GM18508 (cell line): ENCODE measurements around the gene SIAH1.
A peak's percentile ranks its signal among the peaks of the same experiment; 100 is the strongest.
"Not testable (repeated sequence)": the region's sequence is repeated elsewhere in the genome, so short reads cannot be mapped to it uniquely, and the experiment has no call there.

ENCODE experiments used
- ATAC-seq: cut with Tn5 transposase; IDR thresholded peaks from one replicate; pipeline ENCODE4 v1.9.1; 2021; ENCODE audit warnings: moderate number of reproducible peaks; ENCODE audit not compliant: insufficient read depth, unreplicated experiment

Gene SIAH1

DNA sequence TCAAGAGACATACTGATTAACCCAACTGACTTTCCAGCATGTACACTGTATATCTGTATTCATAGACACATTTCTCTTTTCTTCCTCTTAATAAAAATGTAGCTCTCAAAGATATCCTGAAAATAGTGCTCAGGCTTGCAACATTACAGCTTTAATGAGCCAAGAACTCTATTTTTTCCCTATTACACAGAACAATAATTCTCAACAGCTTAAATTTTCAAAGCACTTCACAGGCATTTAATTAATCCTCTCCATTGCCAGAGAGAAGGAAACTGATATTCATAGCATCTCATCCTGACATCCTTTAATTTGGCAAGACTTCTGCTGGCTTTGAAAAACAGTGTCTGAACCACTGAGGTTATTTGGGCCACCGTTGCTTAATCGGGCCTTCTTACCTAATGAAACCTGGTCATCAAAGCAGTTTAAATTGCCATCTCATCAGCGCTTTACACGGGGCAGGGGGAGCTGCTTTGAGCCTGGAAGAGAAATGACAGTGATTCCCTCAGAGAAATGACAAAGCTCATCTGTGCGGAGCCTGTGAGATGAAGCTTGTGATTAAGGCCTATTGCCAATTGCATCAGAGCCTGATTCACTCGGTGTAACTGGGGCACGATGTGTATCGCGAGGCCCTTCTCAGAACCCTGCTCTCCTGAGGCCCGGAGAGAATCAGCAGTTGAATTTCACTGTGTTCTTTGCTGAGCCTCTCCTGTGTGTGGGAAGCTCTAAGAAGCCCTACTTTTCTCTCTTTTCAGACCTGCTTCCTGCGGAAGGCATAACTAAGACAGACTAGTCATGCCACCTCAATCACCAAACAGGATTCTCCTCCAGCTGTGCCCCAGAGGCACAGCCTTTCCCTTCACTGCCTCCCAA is 8.5 kb upstream of the SIAH1 start:
- ATAC-seq: no peak

DNA sequence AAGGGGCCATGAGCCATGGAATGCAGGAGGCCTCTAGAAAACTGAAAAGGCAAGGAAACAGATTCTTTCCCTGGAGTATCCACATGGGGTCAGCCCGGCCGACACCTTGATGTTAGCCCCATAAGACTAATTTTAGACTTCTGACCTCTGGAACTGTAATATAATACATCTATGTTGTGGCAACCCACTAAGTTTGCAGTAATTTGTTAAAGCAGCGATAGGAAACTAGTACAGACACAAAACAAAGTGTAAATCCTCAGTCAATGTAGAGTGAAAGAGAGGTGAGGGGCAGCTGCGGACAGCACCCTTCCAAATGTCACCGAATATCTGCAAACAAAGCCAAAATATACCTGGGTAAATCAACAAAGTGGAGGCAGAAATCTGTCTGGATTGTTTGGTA is 7.2 kb upstream of the SIAH1 start:
- ATAC-seq: no peak

DNA sequence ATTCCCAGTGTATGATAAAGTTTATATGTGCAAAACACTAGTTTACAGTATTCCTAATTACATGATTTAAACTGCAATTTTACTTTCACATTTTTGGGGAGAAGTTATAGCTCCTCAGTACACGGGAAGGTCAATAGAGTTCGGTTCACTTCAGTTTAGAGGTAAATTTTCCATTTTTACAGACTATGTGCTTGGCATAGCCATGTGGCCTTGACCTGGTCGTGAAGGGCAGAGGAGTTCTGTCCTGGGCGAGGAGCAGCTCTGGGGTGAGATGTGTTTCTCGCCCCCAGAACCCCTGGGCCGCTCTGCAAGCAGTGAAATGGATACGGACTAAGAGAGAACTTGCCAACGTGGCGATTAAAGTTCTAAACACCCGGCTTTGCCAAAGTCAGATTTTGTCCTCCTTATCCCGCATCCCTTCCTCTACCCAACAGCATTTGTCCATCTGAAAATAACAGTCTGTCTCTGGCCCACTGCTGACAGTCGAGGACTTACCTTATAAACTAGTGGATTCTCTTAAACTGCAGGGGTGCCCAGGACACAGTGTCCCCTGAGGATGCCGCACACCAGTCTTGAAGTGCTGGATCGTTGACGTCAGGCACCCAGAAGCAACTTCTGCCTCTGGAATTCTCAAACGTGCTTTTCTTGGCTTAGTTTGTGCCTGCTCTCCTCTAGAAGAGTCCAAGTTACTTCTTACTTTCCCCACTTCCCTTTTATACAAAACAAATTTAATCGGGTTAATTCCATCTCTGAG is 1.5 kb upstream of the SIAH1 start:
- no peak for ATAC-seq

DNA sequence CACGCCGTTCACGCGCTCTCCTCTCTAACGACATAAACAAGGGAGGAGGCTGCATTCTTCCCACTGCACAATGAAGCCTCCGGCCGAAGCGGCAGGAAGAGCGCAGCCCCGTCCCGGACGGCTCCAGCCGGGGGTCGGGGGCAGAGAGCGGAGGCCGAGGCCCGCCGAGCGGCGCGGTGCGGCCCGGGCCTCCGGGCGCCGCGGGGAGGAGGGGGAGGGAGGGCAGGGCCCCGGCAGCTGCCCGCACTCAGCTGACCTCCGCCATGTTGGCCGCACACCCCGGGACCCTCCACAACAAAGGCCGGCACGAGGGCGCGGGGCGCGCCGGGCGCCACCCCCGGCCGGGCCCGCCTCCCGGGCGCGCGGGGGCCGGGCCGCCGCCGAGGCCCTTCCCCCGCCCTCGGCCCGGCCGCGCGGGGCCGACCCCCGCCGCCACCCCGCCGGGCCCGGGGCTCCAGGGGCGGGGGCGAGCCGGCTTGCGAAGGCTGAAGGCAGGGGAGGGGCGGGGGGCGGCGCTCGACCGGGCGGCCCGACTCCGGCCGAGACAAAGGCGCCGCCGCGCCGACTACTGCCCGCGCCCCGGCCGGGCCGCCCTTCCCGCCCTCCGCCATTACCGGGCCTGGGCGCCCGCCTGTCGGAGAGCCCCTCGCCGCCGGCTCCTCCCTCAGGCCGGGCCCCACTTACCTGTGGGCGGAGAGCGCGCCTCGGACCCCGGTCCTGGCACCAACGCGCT is 527 bp downstream of the SIAH1 start:
- ATAC-seq: peak; percentile 27

DNA sequence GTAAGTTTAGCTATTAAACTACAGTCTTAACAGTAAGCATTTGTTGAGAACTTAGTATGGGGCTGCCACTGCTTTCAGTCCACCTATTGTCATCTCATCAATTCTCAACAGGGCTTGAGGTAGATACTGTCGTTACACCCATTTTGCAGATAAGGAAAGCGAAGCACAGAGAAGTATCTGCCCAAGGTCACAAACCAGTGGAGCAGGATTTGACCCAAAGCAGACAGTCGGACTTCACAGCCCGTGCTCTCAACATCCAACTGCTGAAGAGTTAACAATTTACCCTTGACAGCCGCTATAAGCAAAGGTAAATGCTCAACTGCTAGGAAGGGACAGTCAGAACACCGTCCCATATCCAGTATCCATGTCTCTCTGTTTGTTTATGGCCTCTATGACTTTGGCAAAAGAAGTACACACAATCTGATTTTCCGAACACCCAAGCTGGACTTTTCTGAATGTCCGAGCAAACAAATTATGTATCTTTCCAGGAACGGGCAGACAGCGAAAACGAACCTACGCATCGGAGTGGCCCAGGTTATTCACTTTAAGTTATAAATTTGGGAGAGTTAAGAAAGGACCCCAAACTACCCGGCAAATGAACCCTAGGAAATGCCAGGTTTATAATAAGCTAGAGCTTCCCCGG is 1.2 kb downstream of the SIAH1 start:
- ATAC-seq: no peak

DNA sequence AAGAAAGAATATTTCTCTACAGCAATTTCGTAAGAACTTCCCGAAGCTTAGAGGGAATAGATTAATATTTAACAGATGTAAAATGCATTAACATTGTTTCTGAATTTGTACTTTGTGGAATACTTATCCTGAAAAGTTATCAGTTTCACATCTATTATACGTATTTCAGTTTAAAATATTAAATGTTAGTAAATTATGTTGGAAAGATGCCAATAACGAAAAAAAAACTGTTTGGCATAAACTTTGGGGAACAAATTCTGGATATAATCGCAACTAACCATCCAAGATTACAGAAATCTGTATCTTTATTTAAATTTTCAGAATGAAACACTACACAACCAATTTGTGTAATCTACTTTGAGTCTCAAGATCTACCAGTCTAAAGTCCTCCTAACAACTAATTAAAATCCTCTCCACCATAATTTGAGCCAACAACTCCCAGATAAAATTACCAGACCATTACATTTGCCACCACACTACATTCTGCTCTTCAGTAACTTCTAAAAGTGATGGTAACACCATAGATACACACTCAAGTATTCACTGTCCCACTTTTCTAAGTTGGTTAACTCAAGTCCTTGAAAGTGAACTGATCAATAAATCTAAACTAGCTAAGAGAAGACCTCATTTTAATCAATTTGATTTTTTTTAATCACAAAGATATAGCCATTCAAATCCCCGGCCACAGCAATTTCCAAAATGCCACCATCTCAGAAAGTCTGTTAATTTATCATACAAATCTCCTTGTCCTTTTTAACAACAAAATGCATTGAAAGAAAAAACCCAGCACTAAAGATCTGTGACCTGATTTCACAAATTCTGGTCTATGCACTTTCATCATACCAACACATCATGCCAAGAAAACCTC is 2.0 kb downstream of the SIAH1 start:
- ATAC-seq: no peak

DNA sequence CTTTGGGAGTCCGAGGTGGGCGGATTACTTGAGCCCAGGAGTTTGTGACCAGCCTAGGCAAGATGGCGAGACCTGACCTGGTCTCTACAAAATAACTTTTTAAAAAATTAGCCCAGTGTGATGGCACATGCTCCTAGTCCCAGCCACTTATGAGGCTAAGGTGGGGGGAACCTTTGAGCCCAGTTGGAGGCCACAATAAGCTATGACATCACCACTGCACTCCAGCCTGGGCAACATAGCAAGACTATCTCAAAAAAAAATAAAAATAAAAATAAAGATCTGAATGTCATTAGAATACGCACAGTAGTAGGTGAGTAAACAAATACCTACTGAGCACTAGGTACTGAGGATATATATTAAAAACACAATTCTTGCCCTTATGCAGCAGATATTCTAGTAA is 3.1 kb downstream of the SIAH1 start:
- ATAC-seq: no peak

DNA sequence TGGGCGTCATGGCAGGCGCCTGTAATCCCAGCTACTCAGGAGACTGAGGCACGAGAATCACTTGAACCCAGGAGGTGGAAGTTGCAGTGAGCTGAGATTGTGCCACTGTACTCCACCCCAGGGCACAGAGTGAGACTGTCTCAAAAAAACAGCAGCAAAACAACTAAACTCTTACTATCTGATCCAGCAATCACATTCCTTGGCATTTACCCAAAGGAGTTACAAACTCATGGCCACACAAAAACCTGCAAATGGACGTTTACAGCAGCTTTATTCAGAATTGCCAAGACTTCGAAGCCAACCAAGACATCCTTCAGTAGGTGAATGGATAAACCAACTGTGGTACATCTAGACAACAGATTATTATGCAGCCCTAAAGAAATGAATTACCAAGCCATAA is 4.0 kb downstream of the SIAH1 start:
- ATAC-seq: no peak

DNA sequence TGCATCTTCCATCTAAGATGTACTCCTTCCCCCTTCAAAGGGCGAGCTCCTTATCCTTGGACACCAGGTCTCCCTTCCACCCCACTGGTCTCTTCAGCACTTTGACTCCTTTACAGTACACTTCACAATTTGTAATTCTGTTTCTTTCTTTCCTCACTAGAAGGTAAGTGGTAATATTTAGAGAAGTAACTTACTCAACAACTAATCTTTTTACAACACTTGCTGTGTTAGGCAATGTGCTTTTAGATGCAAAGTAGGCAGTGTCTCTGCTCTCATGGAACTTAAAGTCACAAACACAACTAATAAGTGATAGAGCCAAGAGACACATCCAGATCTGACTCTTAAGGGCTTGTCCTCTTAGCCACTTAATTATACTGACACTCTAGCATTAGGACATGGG is 6.4 kb downstream of the SIAH1 start:
- no peak for ATAC-seq

DNA sequence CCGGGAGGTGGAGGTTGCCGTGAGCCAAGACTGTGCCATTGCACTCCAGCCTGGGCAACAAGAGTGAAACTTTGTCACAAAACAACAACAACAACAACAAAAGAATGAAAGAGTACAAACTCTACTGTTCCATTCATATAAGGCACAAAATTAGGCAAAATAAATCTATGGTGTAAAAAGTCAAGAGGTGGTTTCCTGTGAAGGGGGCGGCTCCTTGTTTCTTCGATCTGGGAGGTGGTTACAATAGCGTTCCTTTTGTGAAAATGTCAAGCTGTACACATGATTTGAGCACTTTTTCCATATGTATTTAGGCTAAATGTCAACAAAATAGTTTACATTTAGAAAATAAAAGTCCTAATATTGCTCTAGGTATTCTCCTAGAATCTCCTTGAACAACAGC is 6.9 kb downstream of the SIAH1 start:
- no peak for ATAC-seq

DNA sequence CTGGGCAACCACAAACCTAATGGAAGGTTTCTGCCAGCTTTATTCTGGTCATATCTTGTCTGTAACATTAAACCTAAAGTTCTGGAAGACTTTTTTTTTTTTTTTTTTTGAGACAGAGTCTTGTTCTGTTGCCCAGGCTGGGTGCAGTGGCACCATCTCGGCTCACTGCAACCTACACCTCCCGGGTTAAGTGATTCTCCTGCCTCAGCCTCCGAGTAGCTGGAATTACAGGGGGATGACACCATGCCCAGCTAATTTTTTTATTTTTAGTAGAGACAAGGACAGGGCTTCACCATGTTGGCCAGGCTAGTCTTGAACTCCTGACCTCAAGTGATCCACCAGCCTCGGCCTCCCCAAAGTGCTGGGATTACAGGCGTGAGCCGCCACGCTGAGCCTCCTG is 7.9 kb downstream of the SIAH1 start:
- ATAC-seq: not testable (repeated sequence)

DNA sequence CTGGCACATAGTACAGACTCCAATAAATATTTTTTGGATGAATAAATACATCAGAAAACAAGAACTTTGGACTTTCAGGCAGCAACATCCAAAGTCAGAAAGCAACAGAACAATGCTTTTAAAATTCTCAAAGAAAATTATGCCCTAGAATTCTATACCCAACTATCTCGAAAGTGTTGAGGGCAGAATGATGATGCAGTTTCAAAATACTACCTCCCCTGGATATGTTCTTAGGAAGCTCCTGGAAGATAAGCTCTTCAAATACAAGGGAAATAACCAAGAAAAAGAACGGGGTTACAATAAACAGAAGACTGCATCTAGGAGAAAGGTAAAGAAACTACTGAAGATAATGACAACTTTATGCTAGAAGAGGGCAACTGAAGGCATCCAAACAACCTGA is 11.0 kb downstream of the SIAH1 start:
- no peak for ATAC-seq

DNA sequence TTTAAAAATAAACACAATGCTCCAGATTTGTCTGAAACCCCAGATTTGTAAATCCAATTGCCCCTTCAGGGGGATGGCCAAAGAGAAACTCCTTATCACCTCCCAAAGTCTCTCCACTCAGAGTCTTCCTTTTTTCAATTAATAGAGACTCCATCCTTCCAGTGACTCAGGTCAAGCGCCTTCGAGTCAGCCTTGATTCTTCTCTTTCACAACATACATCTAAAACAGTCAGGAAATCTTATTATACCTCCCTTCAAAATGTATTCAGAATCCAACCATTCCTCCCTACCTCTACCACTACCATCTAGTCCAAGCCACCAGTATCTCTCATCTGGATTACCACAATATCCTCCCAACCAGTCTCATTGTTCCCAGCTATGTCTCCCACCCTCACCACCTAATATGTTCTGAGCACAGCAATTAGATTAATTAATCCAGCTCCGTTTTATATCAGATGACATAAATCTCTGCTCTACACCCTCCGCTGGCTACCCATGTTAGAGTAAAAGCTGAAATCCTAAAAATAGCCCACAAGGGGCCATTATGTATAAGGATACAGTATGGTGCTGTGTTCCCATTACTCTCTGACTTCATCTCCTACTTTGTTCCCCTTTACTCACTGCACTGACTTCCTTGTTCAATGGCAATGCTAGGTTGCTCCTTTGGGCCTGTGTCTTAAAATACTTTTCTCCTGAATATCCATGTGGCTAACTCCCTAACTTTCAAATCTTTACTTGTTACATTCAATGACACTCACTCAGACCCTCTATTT is 11.8 kb downstream of the SIAH1 start:
- ATAC-seq: no peak

DNA sequence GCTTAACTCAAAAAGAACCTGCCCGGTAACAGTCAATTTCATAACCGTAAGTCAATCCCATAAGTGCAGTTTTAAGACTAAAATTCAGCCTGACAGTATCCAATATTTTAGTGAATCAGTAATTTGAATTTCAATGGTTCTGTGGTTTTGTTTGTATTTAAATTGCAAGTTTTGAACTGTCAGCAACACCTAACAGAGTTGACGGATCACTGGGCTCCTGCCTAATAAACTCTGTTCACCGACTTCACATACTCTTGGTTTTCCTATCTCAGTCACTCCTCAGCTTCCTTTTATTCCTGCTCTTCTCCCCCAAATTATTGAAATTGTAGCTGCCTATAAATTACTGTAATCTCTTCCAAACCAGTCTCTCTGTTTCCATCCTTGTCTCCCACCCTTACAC is 12.5 kb downstream of the SIAH1 start:
- no peak for ATAC-seq

DNA sequence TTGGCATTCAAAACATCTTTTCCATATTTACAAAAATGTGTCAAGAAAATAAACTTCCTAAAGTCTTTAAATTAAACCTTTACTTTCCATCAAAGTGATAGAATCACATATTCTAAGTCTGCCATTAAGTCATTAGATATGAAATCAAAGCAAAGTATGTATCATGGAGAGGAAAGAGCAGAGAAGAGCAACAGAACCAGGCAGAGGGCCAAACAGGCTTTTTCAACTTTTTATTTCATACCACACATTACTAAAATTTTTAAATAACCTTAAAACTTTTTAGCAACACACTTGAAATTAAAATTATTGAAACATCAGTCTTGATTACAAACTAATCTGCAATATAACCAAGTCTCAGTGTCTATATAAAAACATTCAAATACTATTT is 13.8 kb downstream of the SIAH1 start:
- ATAC-seq: no peak

DNA sequence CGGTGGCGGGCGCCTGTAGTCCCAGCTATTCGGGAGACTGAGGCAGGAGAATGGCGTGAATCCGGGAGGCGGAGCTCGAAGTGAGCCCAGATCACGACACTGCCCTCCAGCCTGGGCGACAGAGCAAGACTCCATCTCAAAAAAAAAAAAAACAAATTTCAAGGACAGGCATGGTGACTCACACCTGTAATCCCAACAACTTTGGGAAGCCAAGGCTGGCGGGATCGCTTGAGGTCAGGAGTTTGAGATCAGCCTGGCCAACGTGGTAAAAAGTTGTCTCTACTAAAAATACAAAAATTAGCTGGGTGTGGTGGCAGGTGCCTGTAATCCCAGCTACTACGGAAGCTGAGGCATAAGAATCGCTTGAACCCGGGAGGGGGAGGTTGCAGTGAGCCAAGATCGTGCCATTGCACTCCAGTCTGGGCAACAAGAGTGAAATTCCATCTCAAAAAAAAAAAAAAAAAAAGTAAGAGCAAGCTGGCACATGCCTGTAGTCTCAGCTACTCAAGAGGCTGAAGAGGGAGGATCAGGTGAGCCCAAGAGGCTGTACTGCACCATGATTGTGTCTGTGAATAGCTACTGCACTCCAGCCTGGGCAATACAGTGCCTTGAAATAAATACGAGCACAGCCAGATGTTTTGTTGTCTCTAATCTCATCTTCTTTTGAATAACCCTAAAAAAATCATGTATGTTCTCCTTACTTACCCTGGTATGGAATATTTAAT is 14.4 kb downstream of the SIAH1 start:
- not testable (repeated sequence) for ATAC-seq

DNA sequence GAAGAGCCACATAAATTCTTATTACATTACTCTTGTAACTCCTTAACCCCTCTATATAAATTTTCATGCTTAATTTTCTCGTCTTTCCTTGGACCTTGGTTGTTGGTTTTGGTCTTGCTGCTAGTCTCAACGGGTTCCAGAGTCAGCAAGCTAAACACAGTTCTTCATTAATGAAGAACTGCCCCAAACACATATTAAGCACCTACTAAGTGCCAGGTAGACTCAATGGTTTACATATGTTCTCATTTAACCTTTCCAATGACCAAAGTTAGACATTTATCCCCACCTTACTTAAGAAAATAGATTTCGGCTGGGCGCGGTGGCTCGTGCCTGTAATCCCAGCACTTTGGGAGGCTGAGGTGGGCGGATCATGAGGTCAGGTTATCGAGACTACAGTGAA is 15.0 kb downstream of the SIAH1 start:
- no peak for ATAC-seq

DNA sequence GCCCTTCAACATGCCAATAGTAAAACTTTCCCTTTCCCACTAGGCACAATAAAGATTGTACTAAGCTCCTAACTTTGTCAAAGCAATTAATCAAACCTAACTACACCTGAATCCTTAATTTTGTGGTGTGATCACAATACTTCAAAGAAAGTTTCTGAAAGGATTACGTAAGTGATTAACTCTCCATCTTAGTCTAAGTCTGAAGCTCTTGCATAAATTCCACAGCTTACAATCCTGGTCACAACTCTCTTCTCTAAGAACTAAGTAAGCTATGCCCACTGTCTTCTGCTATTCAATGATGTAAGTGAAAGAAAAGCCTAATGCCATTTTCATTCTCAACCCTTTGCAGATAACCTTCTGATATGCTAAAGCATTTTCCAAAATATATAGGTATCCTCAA is 15.4 kb downstream of the SIAH1 start:
- no peak for ATAC-seq
